Central memory CD8-positive, alpha-beta T cell (primary cell): ENCODE data around the gene DHCR24.
"Not testable (repeated sequence)": the region's sequence is repeated elsewhere in the genome, so short reads cannot be mapped to it uniquely, and the experiment has no call there.

ENCODE experiments used
- ATAC-seq: fragments of 150-1000 bp; cut with Tn5 transposase; replicated peaks from 2 replicates; pipeline ENCODE4 v1.10.0; 2022; ENCODE audit warnings: mild to moderate bottlenecking, moderate FRiP score, moderate number of reproducible peaks; ENCODE audit not compliant: poor library complexity, severe bottlenecking; ENCODE audit errors: extremely low read depth
- DNase-seq, 2 donors: peaks; one replicate each; pipeline ENCODE4 v3.0.0; 2021; ENCODE audit warnings: low spot score in 2 of 2
- H3K27ac Mint-ChIP-seq: one replicate; pipeline ENCODE4 v1.8.0; 2022; ENCODE audit warnings: low read depth, mild to moderate bottlenecking, moderate library complexity, mixed read lengths
- H3K27me3 Mint-ChIP-seq: one replicate; pipeline ENCODE4 v1.8.0; 2022; ENCODE audit warnings: mixed read lengths
- H3K36me3 Mint-ChIP-seq: one replicate; pipeline ENCODE4 v1.8.0; 2022; ENCODE audit warnings: mild to moderate bottlenecking, moderate library complexity, mixed read lengths; ENCODE audit not compliant: insufficient read depth
- H3K4me1 Mint-ChIP-seq: one replicate; pipeline ENCODE4 v1.8.0; 2022; ENCODE audit warnings: mixed read lengths
- H3K4me3 Mint-ChIP-seq: one replicate; pipeline ENCODE4 v1.8.0; 2022; ENCODE audit warnings: mild to moderate bottlenecking, moderate library complexity, mixed read lengths
- H3K9me3 Mint-ChIP-seq: one replicate; pipeline ENCODE4 v1.8.0; 2022; ENCODE audit warnings: mixed read lengths

Gene DHCR24

GRCh38 chr1:54919367-54920359, 32.7 kb upstream of the DHCR24 start:
- Mint-ChIP-seq H3K4me1 (no peaks in the 10 kb centered on the region), H3K36me3 (no peaks in the 10 kb centered on the region), H3K27ac (no peak overlapping the region), H3K27me3 (peaks cover 47% of the 10 kb centered on the region), H3K4me3 (no peak overlapping the region), H3K9me3 (no peaks in the 10 kb centered on the region)
- ATAC-seq (no peak), DNase-seq (no peak)

GRCh38 chr1:54911076-54911475, 24.1 kb upstream of the DHCR24 start:
- not testable (repeated sequence) for H3K4me3 Mint-ChIP-seq, H3K9me3 Mint-ChIP-seq, ATAC-seq, H3K36me3 Mint-ChIP-seq, DNase-seq, H3K27ac Mint-ChIP-seq, H3K4me1 Mint-ChIP-seq, H3K27me3 Mint-ChIP-seq

DNA sequence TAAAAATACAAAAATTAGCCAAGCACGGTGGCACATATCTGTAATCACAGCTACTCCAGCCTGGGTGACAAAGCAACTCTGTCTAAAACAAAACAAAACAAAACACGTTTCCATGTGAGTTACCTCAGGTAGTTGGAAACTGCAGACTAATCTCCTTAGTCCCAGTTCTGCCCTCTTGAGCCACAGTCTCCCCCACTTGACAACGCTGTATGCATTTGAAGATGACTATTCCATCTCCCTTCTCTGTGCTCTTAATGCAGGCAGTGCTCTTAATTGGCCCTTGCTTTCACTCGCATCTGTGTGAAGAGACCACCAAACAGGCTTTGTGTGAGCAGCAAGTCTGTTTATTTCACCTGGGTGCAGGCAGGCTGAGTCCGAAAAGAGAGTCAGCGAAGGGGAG, 19.6 kb upstream of the DHCR24 start:
- H3K27ac Mint-ChIP-seq, result no peak overlapping the region
- H3K36me3 Mint-ChIP-seq, result no peaks in the 10 kb centered on the region
- DNase-seq, result no peak
- ATAC-seq, result no peak
- H3K27me3 Mint-ChIP-seq, result peaks cover 18% of the 10 kb centered on the region
- H3K4me3 Mint-ChIP-seq, result no peak overlapping the region
- no peaks in the 10 kb centered on the region for H3K4me1 Mint-ChIP-seq
- H3K9me3 Mint-ChIP-seq, result no peaks in the 10 kb centered on the region

GRCh38 chr1:54904476-54905048, 17.6 kb upstream of the DHCR24 start:
- ATAC-seq (no peak), DNase-seq (no peak)
- Mint-ChIP-seq H3K4me3 (no peak overlapping the region), H3K27ac (no peak overlapping the region), H3K27me3 (peaks cover 35% of the 10 kb centered on the region), H3K4me1 (no peaks in the 10 kb centered on the region), H3K9me3 (no peaks in the 10 kb centered on the region), H3K36me3 (peaks cover under 1% of the 10 kb centered on the region)

DNA sequence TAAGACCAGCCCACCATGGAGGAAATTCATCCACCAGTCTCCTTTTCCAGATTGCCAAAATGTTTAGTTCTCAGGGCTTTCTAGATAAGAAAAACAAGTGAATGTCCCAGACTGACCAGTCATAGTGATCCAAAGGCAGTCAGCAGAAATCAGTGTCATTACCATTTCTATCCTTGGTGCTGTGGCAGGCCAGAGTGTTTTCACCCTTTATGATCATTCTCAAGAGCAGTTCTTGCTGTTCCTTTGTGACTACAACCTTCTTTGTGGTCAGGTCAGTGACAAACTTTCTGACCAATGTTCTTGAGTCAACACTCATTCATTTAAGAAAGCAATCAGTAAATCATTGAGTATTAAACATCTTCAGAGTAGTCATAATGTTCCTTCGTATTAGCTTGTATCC, 7.3 kb upstream of the DHCR24 start:
- Mint-ChIP-seq H3K4me3 (no peak overlapping the region), H3K9me3 (no peaks in the 10 kb centered on the region), H3K27ac (no peak overlapping the region), H3K36me3 (no peaks in the 10 kb centered on the region), H3K27me3 (peaks cover 21% of the 10 kb centered on the region), H3K4me1 (no peaks in the 10 kb centered on the region)
- no peak for ATAC-seq
- no peak for DNase-seq

DNA sequence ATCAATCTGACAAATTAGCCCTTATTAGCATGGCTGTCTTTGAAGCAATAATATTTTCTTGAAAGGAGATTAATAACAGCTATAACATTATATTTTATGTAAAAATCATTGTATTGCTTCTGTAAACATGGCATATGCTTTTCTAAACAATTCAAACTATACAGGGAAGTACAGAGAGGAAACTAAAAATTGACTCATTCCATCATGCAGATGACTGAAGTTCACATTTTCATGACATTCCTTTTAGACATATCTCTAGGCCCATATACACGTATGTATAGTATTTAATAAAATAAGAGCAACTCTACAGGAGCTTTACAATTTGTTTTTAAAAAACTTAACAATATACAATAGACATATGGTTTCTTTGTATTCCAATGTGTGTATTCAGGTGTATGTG, 5.6 kb upstream of the DHCR24 start:
- DNase-seq (no peak), ATAC-seq (no peak)
- H3K4me3 Mint-ChIP-seq, result no peak overlapping the region
- peaks cover 9% of the 10 kb centered on the region for H3K4me1 Mint-ChIP-seq
- no peaks in the 10 kb centered on the region for H3K9me3 Mint-ChIP-seq
- H3K27ac Mint-ChIP-seq, result no peak overlapping the region
- H3K27me3 Mint-ChIP-seq, result peaks cover 37% of the 10 kb centered on the region
- no peaks in the 10 kb centered on the region for H3K36me3 Mint-ChIP-seq

DNA sequence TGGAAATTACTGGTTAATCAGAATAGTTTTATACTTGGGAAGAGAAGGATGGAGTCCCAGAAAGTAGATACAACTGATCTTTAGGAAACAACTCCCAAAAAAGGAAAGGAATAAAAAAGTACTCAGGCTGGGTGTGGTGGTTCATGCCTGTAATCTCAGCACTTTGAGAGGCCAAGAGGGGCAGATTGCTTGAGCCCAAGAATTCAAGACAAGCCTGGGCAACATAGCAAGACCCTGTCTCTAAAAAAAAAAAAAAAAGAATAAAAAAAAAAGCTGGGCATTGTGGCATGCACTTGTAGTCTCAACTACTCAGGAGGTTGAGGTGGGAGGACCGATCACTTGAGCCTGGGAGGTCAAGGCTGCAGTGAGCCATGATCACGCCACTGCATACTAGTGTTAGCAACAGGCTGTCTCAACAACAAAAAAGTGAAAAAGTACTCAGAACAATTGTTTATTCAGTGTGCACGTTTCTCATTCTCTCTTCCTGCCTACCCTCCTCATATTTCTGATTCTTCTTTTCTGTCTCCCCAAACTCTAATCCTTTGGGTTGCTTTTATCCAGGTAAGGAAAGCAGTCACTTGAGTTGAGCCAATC, 2.2 kb upstream of the DHCR24 start:
- H3K27ac Mint-ChIP-seq, result no peak overlapping the region
- H3K4me1 Mint-ChIP-seq, result peaks cover 34% of the 10 kb centered on the region
- no peak for ATAC-seq
- no peaks in the 10 kb centered on the region for H3K9me3 Mint-ChIP-seq
- peaks cover 2% of the 10 kb centered on the region for H3K36me3 Mint-ChIP-seq
- no peak overlapping the region for H3K4me3 Mint-ChIP-seq
- no peak for DNase-seq
- peaks cover 37% of the 10 kb centered on the region for H3K27me3 Mint-ChIP-seq

- DNase-seq (no peak), ATAC-seq (no peak)
- H3K36me3 Mint-ChIP-seq, result peaks cover 2% of the 10 kb centered on the region
- peaks cover 34% of the 10 kb centered on the region for H3K4me1 Mint-ChIP-seq
- no peaks in the 10 kb centered on the region for H3K9me3 Mint-ChIP-seq
- peak overlapping the region; percentile 93 for H3K4me3 Mint-ChIP-seq
- H3K27ac Mint-ChIP-seq, result no peak overlapping the region
- peaks cover 37% of the 10 kb centered on the region for H3K27me3 Mint-ChIP-seq
Observed at GRCh38 chr1:54888080-54888733, 1.2 kb upstream of the DHCR24 start.

DNA sequence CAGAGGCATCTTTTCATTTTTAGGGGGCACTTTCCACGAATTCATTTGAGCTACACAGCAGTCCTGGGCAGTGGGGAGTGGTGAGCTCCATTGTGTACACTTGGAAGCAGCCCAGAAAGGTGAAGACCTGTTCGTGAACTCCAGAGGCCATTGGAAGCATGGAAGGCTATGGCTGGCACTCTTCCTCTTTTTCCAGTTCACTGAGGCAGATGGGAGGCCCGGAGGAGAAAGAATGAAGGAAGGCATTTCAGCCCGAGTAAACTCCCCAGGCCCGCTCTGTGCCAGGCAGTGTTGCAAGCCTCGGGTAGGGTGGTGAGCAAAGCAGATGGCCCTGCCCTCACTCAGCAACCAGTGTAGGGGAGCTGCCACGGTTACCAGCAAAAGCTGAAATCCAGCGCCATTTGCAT, 673 bp upstream of the DHCR24 start:
- ATAC-seq (no peak), DNase-seq (no peak)
- H3K4me3 Mint-ChIP-seq, result peak overlapping the region; percentile 93
- peaks cover 34% of the 10 kb centered on the region for H3K4me1 Mint-ChIP-seq
- peaks cover 37% of the 10 kb centered on the region for H3K27me3 Mint-ChIP-seq
- H3K36me3 Mint-ChIP-seq, result peaks cover 2% of the 10 kb centered on the region
- H3K27ac Mint-ChIP-seq, result no peak overlapping the region
- H3K9me3 Mint-ChIP-seq, result no peaks in the 10 kb centered on the region

DNA sequence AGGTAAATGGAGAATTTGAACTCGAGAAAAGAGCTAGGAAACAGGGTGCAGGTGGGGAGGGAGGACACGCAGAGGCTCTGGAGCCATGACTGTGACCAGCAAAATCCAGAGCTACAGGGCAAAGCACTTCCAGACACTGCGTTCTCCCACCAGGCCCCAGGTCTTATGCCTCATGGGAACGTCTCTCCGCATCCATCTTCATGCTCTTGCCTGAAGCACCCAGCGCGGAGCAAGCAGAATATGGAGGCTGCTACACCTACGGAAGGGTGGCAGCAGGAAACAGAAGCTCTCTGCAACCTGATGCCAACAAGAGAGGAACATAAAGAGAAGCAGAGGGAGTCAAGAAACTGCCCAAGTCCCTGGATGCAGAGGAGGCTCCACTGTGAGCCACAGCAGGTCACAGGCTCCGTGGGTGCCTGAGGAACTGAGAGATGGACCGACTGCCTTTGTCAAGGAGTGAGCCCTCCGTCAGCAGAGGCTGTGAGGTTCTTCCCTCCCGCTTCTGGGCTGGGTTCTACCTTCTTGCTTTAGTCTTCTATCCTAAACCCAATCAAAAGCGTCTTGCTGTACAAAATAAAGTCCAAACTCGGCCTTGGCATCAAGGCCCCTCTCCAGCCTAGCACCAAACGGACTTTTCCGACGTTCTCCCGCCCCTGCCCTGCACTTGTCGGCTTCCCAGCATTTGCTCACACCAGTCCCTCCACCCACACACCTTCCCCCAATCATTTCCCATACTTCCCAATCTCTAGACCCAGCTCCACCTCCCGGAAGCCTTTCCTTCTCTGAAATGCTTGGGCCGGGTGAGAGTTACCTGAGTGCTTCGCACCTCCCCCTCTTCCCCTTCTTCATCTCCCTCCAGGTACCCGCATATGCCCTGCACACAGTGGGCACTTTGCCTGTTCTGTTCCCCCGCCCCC, 930 bp downstream of the DHCR24 start:
- peaks cover 34% of the 10 kb centered on the region for H3K4me1 Mint-ChIP-seq
- H3K36me3 Mint-ChIP-seq, result peaks cover 2% of the 10 kb centered on the region
- peak overlapping the region; percentile 93 for H3K4me3 Mint-ChIP-seq
- peaks cover 26% of the 10 kb centered on the region for H3K27me3 Mint-ChIP-seq
- DNase-seq (no peak), ATAC-seq (no peak)
- no peaks in the 10 kb centered on the region for H3K9me3 Mint-ChIP-seq
- peak overlapping the region; percentile 54 for H3K27ac Mint-ChIP-seq

DNA sequence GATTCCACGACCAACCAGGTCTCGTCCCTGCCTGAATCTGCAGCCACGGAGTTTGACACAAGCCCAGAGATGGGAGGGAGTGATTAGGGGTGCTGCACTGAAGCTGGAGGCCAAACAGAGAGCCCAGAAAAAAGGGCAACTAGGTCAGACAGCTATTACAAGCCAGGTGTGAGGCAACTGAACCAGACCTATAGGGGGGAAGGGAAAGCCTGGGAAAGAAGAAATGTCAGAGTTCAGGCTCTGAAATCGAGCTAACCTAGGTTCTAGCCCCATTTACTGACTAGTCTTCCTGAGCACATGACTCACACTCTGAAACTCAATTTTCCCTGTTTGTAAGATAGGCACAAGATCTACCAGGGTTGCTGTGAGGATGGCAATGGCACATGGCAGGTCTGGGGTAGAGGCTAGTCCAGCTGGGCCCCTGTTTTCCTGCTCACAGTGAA, 1.7 kb downstream of the DHCR24 start:
- DNase-seq (no peak), ATAC-seq (no peak)
- Mint-ChIP-seq H3K36me3 (peaks cover 4% of the 10 kb centered on the region), H3K27me3 (peaks cover 26% of the 10 kb centered on the region), H3K9me3 (no peaks in the 10 kb centered on the region), H3K4me3 (peak overlapping the region; percentile 93), H3K4me1 (peaks cover 34% of the 10 kb centered on the region), H3K27ac (no peak overlapping the region)

DNA sequence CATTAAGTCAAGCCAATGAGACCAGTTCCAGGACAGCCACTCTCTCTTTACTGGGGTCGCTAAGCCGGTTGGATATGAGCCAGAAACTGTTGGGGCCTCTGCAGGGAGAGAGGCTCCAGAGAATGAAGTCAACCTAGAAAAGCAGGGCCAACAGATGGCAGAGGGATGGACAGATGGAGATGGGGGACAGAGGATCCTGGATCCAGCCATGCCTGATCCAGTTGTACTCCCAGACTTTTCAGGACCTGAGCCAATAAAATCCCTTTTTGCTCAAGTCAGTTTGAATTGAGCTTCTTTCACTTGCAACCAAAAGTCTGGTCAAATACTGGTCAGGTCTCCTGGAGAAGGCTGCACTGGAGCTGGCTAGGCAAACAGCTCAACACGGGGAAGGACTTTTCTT, 2.2 kb downstream of the DHCR24 start:
- Mint-ChIP-seq H3K9me3 (no peaks in the 10 kb centered on the region), H3K4me1 (peaks cover 34% of the 10 kb centered on the region), H3K27ac (no peak overlapping the region), H3K4me3 (peak overlapping the region; percentile 25), H3K27me3 (peaks cover 21% of the 10 kb centered on the region), H3K36me3 (peaks cover 4% of the 10 kb centered on the region)
- no peak for ATAC-seq
- no peak for DNase-seq
